K562 (cell line): ENCODE results near the gene PVALEF. TPM values are rescaled to one million over a fixed set of nuclear protein-coding genes. Genes with fewer than 3 reads are reported as not detected.

Source experiments
- BCOR ChIP-seq: fragments of 450-650 bp; IDR thresholded peaks from 2 replicates; pipeline ENCODE4 v1.6.1; 2016
- CHD1 ChIP-seq: fragments of 200-600 bp; sonication (generic); IDR thresholded peaks from one replicate; pipeline ENCODE4 v1.6.1; 2012; ENCODE audit warnings: mild to moderate bottlenecking, moderate library complexity, low read length, inconsistent platforms
- CHD4 ChIP-seq: fragments of 200-600 bp; sonication (generic); IDR thresholded peaks from 3 replicates; pipeline ENCODE4 v1.6.1; 2012; ENCODE audit warnings: low read depth, mild to moderate bottlenecking, mixed read lengths, low read length, inconsistent platforms; ENCODE audit not compliant: insufficient read depth, insufficient replicate concordance, poor library complexity, severe bottlenecking
- DEAF1 ChIP-seq: fragments of 450-650 bp; formaldehyde crosslinking; IDR thresholded peaks from 2 replicates; pipeline ENCODE4 v1.4.0; 2020; ENCODE audit warnings: mild to moderate bottlenecking, moderate library complexity
- EHMT2 ChIP-seq: fragments of 450-650 bp; IDR thresholded peaks from 2 replicates; pipeline ENCODE4 v1.6.1; 2018; ENCODE audit warnings: antibody characterized with exemption
- HDAC6 ChIP-seq: IDR thresholded peaks from 2 replicates; pipeline ENCODE4 v1.6.1; 2012; ENCODE audit warnings: low read depth, mild to moderate bottlenecking, control low read depth, inconsistent platforms, low read length, moderate library complexity
- HIVEP1 ChIP-seq: fragments of 250-450 bp; sonication (Bioruptor Pico); IDR thresholded peaks from 2 replicates; pipeline ENCODE4 v1.4.0; 2020; ENCODE audit warnings: mild to moderate bottlenecking
- HLTF ChIP-seq: fragments of 450-650 bp; IDR thresholded peaks from 2 replicates; pipeline ENCODE4 v1.6.1; 2016
- HMG20B ChIP-seq: fragments of 250-450 bp; sonication (Bioruptor Pico); IDR thresholded peaks from 2 replicates; pipeline ENCODE4 v1.5.0; 2021; ENCODE audit warnings: mild to moderate bottlenecking
- KLF16 ChIP-seq: IDR thresholded peaks from 2 replicates; pipeline ENCODE4 v1.6.1; 2016; ENCODE audit warnings: antibody characterized with exemption
- NEUROD1 ChIP-seq: fragments of 150-350 bp; IDR thresholded peaks from 2 replicates; pipeline ENCODE4 v1.6.1; 2014; ENCODE audit warnings: borderline replicate concordance, low read length, low read depth; ENCODE audit not compliant: partially characterized antibody
- NR2F6 ChIP-seq: fragments of 450-650 bp; formaldehyde crosslinking; IDR thresholded peaks from 2 replicates; pipeline ENCODE4 v1.4.0; 2020; ENCODE audit warnings: mild to moderate bottlenecking
- SAFB2 ChIP-seq: fragments of 200-400 bp; formaldehyde crosslinking; IDR thresholded peaks from 2 replicates; pipeline ENCODE4 v1.6.1; 2018; ENCODE audit warnings: borderline replicate concordance, low read length, low read depth, moderate library complexity; ENCODE audit not compliant: severe bottlenecking
- ZBTB7A ChIP-seq: IDR thresholded peaks from 2 replicates; pipeline ENCODE4 v1.6.1; 2011; ENCODE audit warnings: low read depth, mild to moderate bottlenecking, low read length, moderate library complexity, borderline replicate concordance; ENCODE audit not compliant: control insufficient read depth
- ZHX1 ChIP-seq: fragments of 150-350 bp; conservative IDR thresholded peaks from 2 replicates; pipeline ENCODE4 v1.6.1; 2014; ENCODE audit warnings: low read length
- polyA plus RNA-seq, 8 experiments: library from polyadenylated mRNA; depleted of rRNA in 4 of 8; stranded (reverse) in 5 of 8; unstranded in 3 of 8; fragments of >200 nt; fragmentation: Nextera tagmentation in 2 of 8; fragmentation: Illumina TruSeq in 1 of 8; extraction: Ambion mirVana in 2 of 8; extraction: Trizol in 1 of 8; gene quantifications; 2 replicates each; pipeline versions ENCODE4 v1.2.1 to v1.2.3, GENCODE V29; 2011 to 2014; ENCODE audit warnings: inconsistent platforms in 1 of 8, missing spikeins in 1 of 8
- total RNA-seq, 7 experiments: library from RNA; depleted of rRNA in 6 of 7; stranded (reverse); fragments of >200 nt in 6 of 7; fragmentation: Illumina TruSeq in 2 of 7; extraction: Trizol in 2 of 7; gene quantifications; 2 replicates each; pipeline versions ENCODE4 v1.2.1 to v1.2.3, GENCODE V29; 2011 to 2021; ENCODE audit warnings: low replicate concordance in 1 of 7

Gene PVALEF
- total and polyA plus RNA-seq, 9 of the 15 experiments (the other 6 are each of a cell fraction or from before 2014, with no cell fraction given): not detected

GRCh38 chr17:81153340-81153803 lies 11.9 kb upstream of the PVALEF start (continued):
- TF ChIP-seq ZHX1 (no peak), CHD4 (no peak), HDAC6 (no peak), HMG20B (CRISPR knock-in tag) (no peak), DEAF1 (no peak), NR2F6 (no peak), SAFB2 (no peak), EHMT2 (peak; percentile 35; the same call in 1 of the 2 replicates), KLF16 (peak; percentile 42; the same call in 1 of the 2 replicates), HLTF (no peak), NEUROD1 (no peak), CHD1 (no peak), BCOR (0 out of 2 replicates have a peak, but pooled peaks have one; percentile 28), HIVEP1 (no peak), ZBTB7A (no peak)
